ENCODE data around the gene ARMC9. TPM values are rescaled to one million over a fixed set of nuclear protein-coding genes. Genes with fewer than 3 reads are reported as not detected.

The ARMC9 gene
- total and polyA plus RNA-seq, 8 donors = 3.7 to 15.0 (median 8.1) TPM

DNA sequence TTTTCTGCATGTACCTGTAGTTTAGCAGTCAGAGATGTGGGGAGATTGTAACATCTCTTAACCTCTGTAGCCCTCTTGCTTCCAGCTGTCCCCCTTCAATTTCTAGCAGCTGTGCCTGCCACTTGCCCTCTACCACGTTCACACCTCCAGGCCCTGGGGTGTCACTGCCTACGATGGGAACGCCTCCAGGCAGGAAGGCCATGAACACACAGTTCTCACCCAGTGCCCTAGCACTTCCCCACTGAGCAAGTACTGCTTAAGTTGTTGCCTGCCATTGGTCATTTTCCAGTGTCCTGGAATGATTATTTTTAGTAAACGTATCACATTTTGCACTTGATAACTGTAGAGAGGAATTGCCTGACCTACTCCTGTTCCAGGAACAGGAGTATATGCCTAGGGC is 120.0 kb downstream of the ARMC9 start:
- Histone ChIP-seq H3K4me1 (peaks cover 0 to 3% (median 0%) of the 10 kb centered on the region in 3 donors), H3K27me3 (no peaks in the 10 kb centered on the region), H3K4me3 (no peak overlapping the region), H3K27ac (no peak overlapping the region), H3K36me3 (no peaks in the 10 kb centered on the region), H3K9me3 (no peaks in the 10 kb centered on the region)
- WGBS, 2 donors = 86 to 87% methylated on average over 4 of the region's 4 CpGs
- intact Hi-C loops (cut with DNase I) = no loop called here
- TF ChIP-seq, protein P1, sequence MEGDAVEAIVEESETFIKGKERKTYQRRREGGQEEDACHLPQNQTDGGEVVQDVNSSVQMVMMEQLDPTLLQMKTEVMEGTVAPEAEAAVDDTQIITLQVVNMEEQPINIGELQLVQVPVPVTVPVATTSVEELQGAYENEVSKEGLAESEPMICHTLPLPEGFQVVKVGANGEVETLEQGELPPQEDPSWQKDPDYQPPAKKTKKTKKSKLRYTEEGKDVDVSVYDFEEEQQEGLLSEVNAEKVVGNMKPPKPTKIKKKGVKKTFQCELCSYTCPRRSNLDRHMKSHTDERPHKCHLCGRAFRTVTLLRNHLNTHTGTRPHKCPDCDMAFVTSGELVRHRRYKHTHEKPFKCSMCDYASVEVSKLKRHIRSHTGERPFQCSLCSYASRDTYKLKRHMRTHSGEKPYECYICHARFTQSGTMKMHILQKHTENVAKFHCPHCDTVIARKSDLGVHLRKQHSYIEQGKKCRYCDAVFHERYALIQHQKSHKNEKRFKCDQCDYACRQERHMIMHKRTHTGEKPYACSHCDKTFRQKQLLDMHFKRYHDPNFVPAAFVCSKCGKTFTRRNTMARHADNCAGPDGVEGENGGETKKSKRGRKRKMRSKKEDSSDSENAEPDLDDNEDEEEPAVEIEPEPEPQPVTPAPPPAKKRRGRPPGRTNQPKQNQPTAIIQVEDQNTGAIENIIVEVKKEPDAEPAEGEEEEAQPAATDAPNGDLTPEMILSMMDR (IDR thresholded peaks at IDR 0.05) = no peak
- no peak for FAIRE-seq
- no peak for DNase-seq
- no peak for ATAC-seq

- intact Hi-C loops (cut with DNase I) = no loop called here
- Histone ChIP-seq H3K4me1 (peaks cover 0 to 3% (median 0%) of the 10 kb centered on the region in 3 donors), H3K9me3 (no peaks in the 10 kb centered on the region), H3K27me3 (no peaks in the 10 kb centered on the region), H3K4me3 (no peak overlapping the region), H3K36me3 (no peaks in the 10 kb centered on the region), H3K27ac (no peak overlapping the region)
- TF ChIP-seq, protein P1 (IDR thresholded peaks at IDR 0.05) = no peak
- DNase-seq = no peak
- 76 to 78% methylated on average over 2 of the region's 2 CpGs for WGBS, 2 donors
- FAIRE-seq = no peak
- no peak for ATAC-seq
Observed at GRCh38 chr2:231318954-231319353, 120.5 kb downstream of the ARMC9 start.

GRCh38 chr2:231319867-231320266 is 121.4 kb downstream of the ARMC9 start:
- H3K4me3 ChIP-seq = no peak overlapping the region
- peaks cover 0 to 3% (median 0%) of the 10 kb centered on the region in 3 donors for H3K4me1 ChIP-seq
- intact Hi-C loops (cut with DNase I) = no loop called here
- H3K36me3 ChIP-seq = no peaks in the 10 kb centered on the region
- ATAC-seq (no peak), FAIRE-seq (no peak), DNase-seq (no peak)
- no peaks in the 10 kb centered on the region for H3K9me3 ChIP-seq
- 84 to 92% methylated on average over 1 of the region's 1 CpG for WGBS, 2 donors
- no peak overlapping the region for H3K27ac ChIP-seq
- H3K27me3 ChIP-seq = no peaks in the 10 kb centered on the region
- TF ChIP-seq, protein P1 (IDR thresholded peaks at IDR 0.05) = no peak

DNA sequence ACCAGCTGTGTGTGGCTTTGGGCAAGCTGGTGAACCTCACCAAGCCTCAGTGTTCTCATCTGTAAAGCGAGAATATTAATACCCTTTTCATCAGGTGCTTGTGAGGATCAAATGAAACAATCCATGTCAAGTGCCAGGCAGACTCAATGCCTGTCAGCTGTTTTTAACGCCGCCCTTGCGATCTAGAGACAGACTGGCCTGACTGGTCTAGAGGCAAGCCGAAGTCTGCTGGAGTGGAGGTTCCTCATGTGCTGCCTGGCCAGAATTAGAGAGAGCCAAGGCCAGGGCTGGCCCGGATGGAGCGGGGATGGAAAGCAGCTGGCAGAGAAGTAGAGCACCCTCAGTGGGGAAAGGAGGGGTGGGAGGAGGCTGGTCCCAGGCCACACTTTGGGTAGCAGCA is 122.6 kb downstream of the ARMC9 start:
- Histone ChIP-seq H3K4me3 (no peak overlapping the region), H3K36me3 (no peaks in the 10 kb centered on the region), H3K27me3 (no peaks in the 10 kb centered on the region), H3K4me1 (peaks cover 0 to 3% (median 0%) of the 10 kb centered on the region in 3 donors), H3K27ac (no peak overlapping the region), H3K9me3 (no peaks in the 10 kb centered on the region)
- peak in 4 of 6 donors; percentile 34 to 54 (median 44) for DNase-seq
- intact Hi-C loops (cut with DNase I) = no loop called here
- WGBS, 2 donors = 40 to 41% methylated on average over 7 of the region's 7 CpGs
- FAIRE-seq = no peak
- peak; percentile 87 to 91 (median 88) for ATAC-seq
- TF ChIP-seq, protein P1 (IDR thresholded peaks at IDR 0.05) = no peak

DNA sequence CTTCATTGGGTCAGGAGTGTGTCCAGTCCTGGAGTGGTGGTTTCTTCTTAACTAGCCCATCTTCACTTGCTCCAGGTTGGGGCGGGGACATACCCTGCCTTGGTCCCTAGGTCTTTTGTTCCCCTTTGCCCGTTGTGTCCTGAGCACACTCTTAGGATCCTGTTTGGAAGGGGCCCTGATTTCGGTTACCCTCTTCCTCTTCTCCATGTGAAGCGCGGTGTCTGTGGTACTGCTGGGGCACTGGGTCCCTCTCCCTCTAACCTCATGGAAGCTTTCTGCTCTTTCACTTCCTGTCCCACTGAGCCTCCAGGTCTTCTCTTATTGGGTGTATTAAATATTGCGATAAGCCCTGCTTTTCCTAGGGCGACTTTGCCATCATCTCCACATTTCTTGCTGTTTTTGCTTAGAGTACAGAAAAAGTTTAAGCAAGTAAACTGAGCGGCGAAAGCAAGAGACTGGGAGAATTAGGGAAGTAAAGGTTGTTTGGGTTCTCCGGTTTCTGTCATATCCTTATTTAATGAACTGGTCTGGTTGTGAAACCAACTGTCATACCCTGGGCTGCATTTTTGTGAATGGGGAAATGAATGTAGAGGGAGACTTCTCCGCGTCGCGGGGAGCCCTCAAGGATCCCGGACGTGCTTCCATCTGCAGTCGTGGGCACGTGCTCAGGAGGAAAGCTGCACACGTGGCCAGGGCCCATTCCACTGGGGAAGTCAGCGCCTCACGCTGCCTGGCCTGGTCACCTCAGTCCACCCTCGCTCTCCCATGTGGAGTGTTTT is 123.3 kb downstream of the ARMC9 start:
- DNase-seq = no peak
- TF ChIP-seq, protein P1 (IDR thresholded peaks at IDR 0.05) = no peak
- peak overlapping the region in 2 of 4 donors; percentile 4 to 23 for H3K27ac ChIP-seq
- H3K4me3 ChIP-seq = no peak overlapping the region
- H3K4me1 ChIP-seq = peaks cover 0 to 3% (median 0%) of the 10 kb centered on the region in 3 donors
- peak in 3 of 4 donors; percentile 15 to 81 (median 72) for ATAC-seq
- no peaks in the 10 kb centered on the region for H3K36me3 ChIP-seq
- intact Hi-C loops (cut with DNase I) = no loop called here
- H3K9me3 ChIP-seq = no peaks in the 10 kb centered on the region
- WGBS, 2 donors = 91 to 93% methylated on average over 22 of the region's 22 CpGs
- H3K27me3 ChIP-seq = no peaks in the 10 kb centered on the region
- FAIRE-seq = no peak
